Liver (tissue), 3 donors: ENCODE measurements around the gene WNT5A.

Source experiments
- EGR1 ChIP-seq, 2 donors: IDR thresholded peaks; 2 replicates each; pipeline ENCODE4 v1.6.1; 2016 to 2018; ENCODE audit warnings: antibody characterized with exemption in 2 of 2, low read depth in 2 of 2
- GABPA ChIP-seq, 2 donors: IDR thresholded peaks in 1 of 2; conservative IDR thresholded peaks in 1 of 2; 2 replicates each; pipeline ENCODE4 v1.6.1; 2016; ENCODE audit warnings: antibody characterized with exemption in 2 of 2, mild to moderate bottlenecking in 1 of 2, moderate library complexity in 1 of 2
- JUND ChIP-seq, 2 donors: IDR thresholded peaks; 2 replicates each; pipeline ENCODE4 v1.6.1; 2016; ENCODE audit warnings: antibody characterized with exemption in 2 of 2
- MAX ChIP-seq: IDR thresholded peaks from 2 replicates; pipeline ENCODE4 v1.6.1; 2016; ENCODE audit warnings: antibody characterized with exemption
- NR2F2 ChIP-seq: IDR thresholded peaks from 2 replicates; pipeline ENCODE4 v1.6.1; 2016; ENCODE audit warnings: antibody characterized with exemption
- RAD21 ChIP-seq, 2 donors: IDR thresholded peaks; 2 replicates each; pipeline ENCODE4 v1.6.1; 2016; ENCODE audit warnings: antibody characterized with exemption in 2 of 2, mild to moderate bottlenecking in 2 of 2
- RXRA ChIP-seq, 2 donors: IDR thresholded peaks; 2 replicates each; pipeline ENCODE4 v1.6.1; 2017 to 2018; ENCODE audit warnings: antibody characterized with exemption in 2 of 2, mild to moderate bottlenecking in 1 of 2
- SP1 ChIP-seq: IDR thresholded peaks from 2 replicates; pipeline ENCODE4 v1.6.1; 2018; ENCODE audit warnings: antibody characterized with exemption, mild to moderate bottlenecking
- TAF1 ChIP-seq: conservative IDR thresholded peaks from 2 replicates; pipeline ENCODE4 v1.6.1; 2016; ENCODE audit warnings: antibody characterized with exemption, mild to moderate bottlenecking
- YY1 ChIP-seq: IDR thresholded peaks from 2 replicates; pipeline ENCODE4 v1.6.1; 2016; ENCODE audit warnings: antibody characterized with exemption, mild to moderate bottlenecking
- TF ChIP-seq, protein P1 (sequence below): fragments of 150-350 bp; IDR thresholded peaks from 2 replicates; pipeline ENCODE4 v1.5.1; 2017; ENCODE audit warnings: improper control_type of control experiment, low read depth, low read length; ENCODE audit not compliant: missing input control
- TF ChIP-seq, protein P2 (sequence below): IDR thresholded peaks from 2 replicates; pipeline ENCODE4 v1.6.1; 2016; ENCODE audit warnings: antibody characterized with exemption
- TF ChIP-seq, protein P3 (sequence below): IDR thresholded peaks from 2 replicates; pipeline ENCODE4 v1.6.1; 2016; ENCODE audit warnings: antibody characterized with exemption, mild to moderate bottlenecking
- TF ChIP-seq, protein P4 (sequence below): IDR thresholded peaks from 2 replicates; pipeline ENCODE4 v1.6.1; 2016; ENCODE audit warnings: antibody characterized with exemption
- donor health status: healthy.
- donor health status: healthy.

- TF ChIP-seq, protein P1, sequence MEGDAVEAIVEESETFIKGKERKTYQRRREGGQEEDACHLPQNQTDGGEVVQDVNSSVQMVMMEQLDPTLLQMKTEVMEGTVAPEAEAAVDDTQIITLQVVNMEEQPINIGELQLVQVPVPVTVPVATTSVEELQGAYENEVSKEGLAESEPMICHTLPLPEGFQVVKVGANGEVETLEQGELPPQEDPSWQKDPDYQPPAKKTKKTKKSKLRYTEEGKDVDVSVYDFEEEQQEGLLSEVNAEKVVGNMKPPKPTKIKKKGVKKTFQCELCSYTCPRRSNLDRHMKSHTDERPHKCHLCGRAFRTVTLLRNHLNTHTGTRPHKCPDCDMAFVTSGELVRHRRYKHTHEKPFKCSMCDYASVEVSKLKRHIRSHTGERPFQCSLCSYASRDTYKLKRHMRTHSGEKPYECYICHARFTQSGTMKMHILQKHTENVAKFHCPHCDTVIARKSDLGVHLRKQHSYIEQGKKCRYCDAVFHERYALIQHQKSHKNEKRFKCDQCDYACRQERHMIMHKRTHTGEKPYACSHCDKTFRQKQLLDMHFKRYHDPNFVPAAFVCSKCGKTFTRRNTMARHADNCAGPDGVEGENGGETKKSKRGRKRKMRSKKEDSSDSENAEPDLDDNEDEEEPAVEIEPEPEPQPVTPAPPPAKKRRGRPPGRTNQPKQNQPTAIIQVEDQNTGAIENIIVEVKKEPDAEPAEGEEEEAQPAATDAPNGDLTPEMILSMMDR = no peak
- TF ChIP-seq, protein P2, sequence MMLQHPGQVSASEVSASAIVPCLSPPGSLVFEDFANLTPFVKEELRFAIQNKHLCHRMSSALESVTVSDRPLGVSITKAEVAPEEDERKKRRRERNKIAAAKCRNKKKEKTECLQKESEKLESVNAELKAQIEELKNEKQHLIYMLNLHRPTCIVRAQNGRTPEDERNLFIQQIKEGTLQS = no peak
- TF ChIP-seq TAF1 = no peak
- no peak for TF ChIP-seq RAD21 (IDR thresholded peaks at IDR 0.05)
- no peak for TF ChIP-seq JUND (IDR thresholded peaks at IDR 0.05)
- TF ChIP-seq, protein P3, sequence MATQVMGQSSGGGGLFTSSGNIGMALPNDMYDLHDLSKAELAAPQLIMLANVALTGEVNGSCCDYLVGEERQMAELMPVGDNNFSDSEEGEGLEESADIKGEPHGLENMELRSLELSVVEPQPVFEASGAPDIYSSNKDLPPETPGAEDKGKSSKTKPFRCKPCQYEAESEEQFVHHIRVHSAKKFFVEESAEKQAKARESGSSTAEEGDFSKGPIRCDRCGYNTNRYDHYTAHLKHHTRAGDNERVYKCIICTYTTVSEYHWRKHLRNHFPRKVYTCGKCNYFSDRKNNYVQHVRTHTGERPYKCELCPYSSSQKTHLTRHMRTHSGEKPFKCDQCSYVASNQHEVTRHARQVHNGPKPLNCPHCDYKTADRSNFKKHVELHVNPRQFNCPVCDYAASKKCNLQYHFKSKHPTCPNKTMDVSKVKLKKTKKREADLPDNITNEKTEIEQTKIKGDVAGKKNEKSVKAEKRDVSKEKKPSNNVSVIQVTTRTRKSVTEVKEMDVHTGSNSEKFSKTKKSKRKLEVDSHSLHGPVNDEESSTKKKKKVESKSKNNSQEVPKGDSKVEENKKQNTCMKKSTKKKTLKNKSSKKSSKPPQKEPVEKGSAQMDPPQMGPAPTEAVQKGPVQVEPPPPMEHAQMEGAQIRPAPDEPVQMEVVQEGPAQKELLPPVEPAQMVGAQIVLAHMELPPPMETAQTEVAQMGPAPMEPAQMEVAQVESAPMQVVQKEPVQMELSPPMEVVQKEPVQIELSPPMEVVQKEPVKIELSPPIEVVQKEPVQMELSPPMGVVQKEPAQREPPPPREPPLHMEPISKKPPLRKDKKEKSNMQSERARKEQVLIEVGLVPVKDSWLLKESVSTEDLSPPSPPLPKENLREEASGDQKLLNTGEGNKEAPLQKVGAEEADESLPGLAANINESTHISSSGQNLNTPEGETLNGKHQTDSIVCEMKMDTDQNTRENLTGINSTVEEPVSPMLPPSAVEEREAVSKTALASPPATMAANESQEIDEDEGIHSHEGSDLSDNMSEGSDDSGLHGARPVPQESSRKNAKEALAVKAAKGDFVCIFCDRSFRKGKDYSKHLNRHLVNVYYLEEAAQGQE = no peak
- no peak for TF ChIP-seq NR2F2
- no peak for TF ChIP-seq SP1
- TF ChIP-seq MAX = no peak
- no peak for TF ChIP-seq EGR1 (IDR thresholded peaks at IDR 0.05; ENCODE audit: low read depth in 2 of 2)
- TF ChIP-seq YY1 = peak; percentile 1
- TF ChIP-seq GABPA (IDR thresholded peaks at IDR 0.05 in 1 of 2, conservative IDR thresholded peaks at IDR 0.05 in 1 of 2) = no peak
- no peak for TF ChIP-seq RXRA (IDR thresholded peaks at IDR 0.05)
- TF ChIP-seq, protein P4, sequence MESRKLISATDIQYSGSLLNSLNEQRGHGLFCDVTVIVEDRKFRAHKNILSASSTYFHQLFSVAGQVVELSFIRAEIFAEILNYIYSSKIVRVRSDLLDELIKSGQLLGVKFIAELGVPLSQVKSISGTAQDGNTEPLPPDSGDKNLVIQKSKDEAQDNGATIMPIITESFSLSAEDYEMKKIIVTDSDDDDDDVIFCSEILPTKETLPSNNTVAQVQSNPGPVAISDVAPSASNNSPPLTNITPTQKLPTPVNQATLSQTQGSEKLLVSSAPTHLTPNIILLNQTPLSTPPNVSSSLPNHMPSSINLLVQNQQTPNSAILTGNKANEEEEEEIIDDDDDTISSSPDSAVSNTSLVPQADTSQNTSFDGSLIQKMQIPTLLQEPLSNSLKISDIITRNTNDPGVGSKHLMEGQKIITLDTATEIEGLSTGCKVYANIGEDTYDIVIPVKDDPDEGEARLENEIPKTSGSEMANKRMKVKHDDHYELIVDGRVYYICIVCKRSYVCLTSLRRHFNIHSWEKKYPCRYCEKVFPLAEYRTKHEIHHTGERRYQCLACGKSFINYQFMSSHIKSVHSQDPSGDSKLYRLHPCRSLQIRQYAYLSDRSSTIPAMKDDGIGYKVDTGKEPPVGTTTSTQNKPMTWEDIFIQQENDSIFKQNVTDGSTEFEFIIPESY = no peak
Measured at GRCh38 chr3:55486857-55487380, at the start of gene WNT5A.
